ENCODE data around the gene LRRC8E.
"Not testable (repeated sequence)": the region's sequence is repeated elsewhere in the genome, so short reads cannot be mapped to it uniquely, and the experiment has no call there.

The LRRC8E gene

GRCh38 chr19:7928741-7929701, 40.7 kb downstream of the LRRC8E start:
- in situ Hi-C loops (cut with MboI; ENCODE audit: low sequenced_read_pairs): no loop called here

- in situ Hi-C loops (cut with MboI; ENCODE audit: low sequenced_read_pairs): not testable (repeated sequence)
These were observed 41.7 kb downstream of the LRRC8E start for GRCh38 chr19:7930030-7930429.

- in situ Hi-C loops (cut with MboI; ENCODE audit: low sequenced_read_pairs): no loop called here
These were observed 42.5 kb downstream of the LRRC8E start for GRCh38 chr19:7930765-7931164.

GRCh38 chr19:7931221-7932061, 43.1 kb downstream of the LRRC8E start:
- in situ Hi-C loops (cut with MboI; ENCODE audit: low sequenced_read_pairs): no loop called here

- in situ Hi-C loops (cut with MboI; ENCODE audit: low sequenced_read_pairs): no loop called here
These were observed 44.1 kb downstream of the LRRC8E start for GRCh38 chr19:7932276-7932929.

- in situ Hi-C loops (cut with MboI; ENCODE audit: low sequenced_read_pairs): no loop called here
These were observed 44.6 kb downstream of the LRRC8E start for GRCh38 chr19:7932930-7933300.

GRCh38 chr19:7933411-7933810, 45.1 kb downstream of the LRRC8E start:
- in situ Hi-C loops (cut with MboI; ENCODE audit: low sequenced_read_pairs): no loop called here

GRCh38 chr19:7933828-7934725, 45.8 kb downstream of the LRRC8E start:
- in situ Hi-C loops (cut with MboI; ENCODE audit: low sequenced_read_pairs): no loop called here

GRCh38 chr19:7934766-7935165, 46.5 kb downstream of the LRRC8E start:
- in situ Hi-C loops (cut with MboI; ENCODE audit: low sequenced_read_pairs): no loop called here

GRCh38 chr19:7940841-7941240, 52.5 kb downstream of the LRRC8E start:
- in situ Hi-C loops (cut with MboI; ENCODE audit: low sequenced_read_pairs): no loop called here

- in situ Hi-C loops (cut with MboI; ENCODE audit: low sequenced_read_pairs): no loop called here
These were observed 53.7 kb downstream of the LRRC8E start for GRCh38 chr19:7941895-7942596.

GRCh38 chr19:7942981-7943443, 54.7 kb downstream of the LRRC8E start:
- in situ Hi-C loops (cut with MboI; ENCODE audit: low sequenced_read_pairs): no loop called here

- in situ Hi-C loops (cut with MboI; ENCODE audit: low sequenced_read_pairs): no loop called here
These were observed 55.3 kb downstream of the LRRC8E start, which contains the start of gene TIMM44 for GRCh38 chr19:7943444-7944176. TIMM44 (minus strand) TSS chr19:7943666; CDS start chr19:7943651, 15 bp downstream.

GRCh38 chr19:7944177-7944761, 56.0 kb downstream of the LRRC8E start:
- in situ Hi-C loops (cut with MboI; ENCODE audit: low sequenced_read_pairs): no loop called here

GRCh38 chr19:7947939-7948338, 59.6 kb downstream of the LRRC8E start:
- in situ Hi-C loops (cut with MboI; ENCODE audit: low sequenced_read_pairs): no loop called here
